Glomerular endothelial cell (primary cell): ENCODE data around the gene CCNL1. TPM values are rescaled to one million over a fixed set of nuclear protein-coding genes. Genes with fewer than 3 reads are reported as not detected.
A peak's percentile ranks its signal among the peaks of the same experiment; 100 is the strongest.
"Not testable (repeated sequence)": the region's sequence is repeated elsewhere in the genome, so short reads cannot be mapped to it uniquely, and the experiment has no call there.

Experiments
- DNase-seq: peaks from one replicate; pipeline ENCODE4 v3.0.0-alpha.2; 2011; ENCODE audit warnings: low read depth, low spot score; ENCODE audit errors: extremely low read depth
- total RNA-seq: library from RNA; depleted of rRNA; stranded (reverse); fragments of >200 nt; gene quantifications from 2 replicates; pipeline ENCODE4 v1.2.3, GENCODE V29; 2015

Gene CCNL1
- total RNA-seq, result 55.3 and 125 TPM in 2 replicates

GRCh38 chr3:157159762-157160657, at the start of gene CCNL1:
TSS of gene CCNL1 (minus strand) at chr3:157160147. CDS start at chr3:157160094, 53 bp downstream.
- peak; percentile 64 for DNase-seq

GRCh38 chr3:157204880-157205279, 44.9 kb upstream of the CCNL1 start:
- DNase-seq, result no peak

GRCh38 chr3:157204431-157204830, 44.5 kb upstream of the CCNL1 start:
- peak; percentile 31 for DNase-seq

GRCh38 chr3:157201648-157202278, 41.8 kb upstream of the CCNL1 start:
- peak; percentile 33 for DNase-seq

GRCh38 chr3:157199841-157200240, 39.9 kb upstream of the CCNL1 start:
- DNase-seq, result no peak

GRCh38 chr3:157195965-157196364, 36.0 kb upstream of the CCNL1 start:
- no peak for DNase-seq

- not testable (repeated sequence) for DNase-seq
Measured at GRCh38 chr3:157191149-157191548, 31.2 kb upstream of the CCNL1 start.

- no peak for DNase-seq
Measured at GRCh38 chr3:157190380-157190872, 30.5 kb upstream of the CCNL1 start.

- DNase-seq, result no peak
Measured at GRCh38 chr3:157188391-157188790, 28.4 kb upstream of the CCNL1 start.

- DNase-seq, result no peak
Measured at GRCh38 chr3:157182879-157183278, 22.9 kb upstream of the CCNL1 start.

- no peak for DNase-seq
Measured at GRCh38 chr3:157180262-157180661, 20.3 kb upstream of the CCNL1 start.

- DNase-seq, result no peak
Measured at GRCh38 chr3:157179365-157179803, 19.4 kb upstream of the CCNL1 start.

GRCh38 chr3:157178503-157179364, 18.8 kb upstream of the CCNL1 start:
- not testable (repeated sequence) for DNase-seq

- not testable (repeated sequence) for DNase-seq
Measured at GRCh38 chr3:157177801-157178453, 18.0 kb upstream of the CCNL1 start.

GRCh38 chr3:157176934-157177333, 17.0 kb upstream of the CCNL1 start:
- no peak for DNase-seq

GRCh38 chr3:157175691-157176507, 16.0 kb upstream of the CCNL1 start:
- no peak for DNase-seq

- peak; percentile 96 for DNase-seq
Measured at GRCh38 chr3:157174649-157175498, 14.9 kb upstream of the CCNL1 start.

GRCh38 chr3:157174290-157174648, 14.3 kb upstream of the CCNL1 start:
- no peak for DNase-seq

- not testable (repeated sequence) for DNase-seq
Measured at GRCh38 chr3:157173343-157173742, 13.4 kb upstream of the CCNL1 start.
